GM23338 (cell line): ENCODE measurements around the gene FGFR3. TPM values are rescaled to one million over a fixed set of nuclear protein-coding genes. Genes with fewer than 3 reads are reported as not detected.
A peak's percentile ranks its signal among the peaks of the same experiment; 100 is the strongest.

Experiments
- ATAC-seq: fragments of 200-7000 bp; cut with Tn5 transposase; 3 replicates; pipeline ENCODE4 v1.9.1; 2020
- DNase-seq: peaks from one replicate; pipeline ENCODE4 v3.0.0-alpha.2; 2015; ENCODE audit warnings: low spot score
- H2AFZ ChIP-seq: fragments of 200-600 bp; sonication (generic); 2 replicates; pipeline ENCODE4 v1.8.0; 2016; ENCODE audit warnings: antibody characterized with exemption, mild to moderate bottlenecking, moderate library complexity
- H3F3A ChIP-seq: fragments of 200-600 bp; sonication (generic); replicated peaks from 2 replicates; pipeline ENCODE4 v1.8.0; 2017; ENCODE audit warnings: antibody characterized with exemption, mixed run types, low read depth
- H3K27ac ChIP-seq: fragments of 200-600 bp; sonication (generic); 2 replicates; pipeline ENCODE4 v1.6.1; 2016; ENCODE audit warnings: low read depth
- H3K27me3 ChIP-seq: fragments of 200-600 bp; sonication (generic); 2 replicates; pipeline ENCODE4 v1.8.0; 2016; ENCODE audit warnings: mild to moderate bottlenecking, mixed run types, moderate library complexity; ENCODE audit not compliant: insufficient read depth
- H3K36me3 ChIP-seq: fragments of 200-600 bp; sonication (generic); 2 replicates; pipeline ENCODE4 v1.8.0; 2016; ENCODE audit warnings: mild to moderate bottlenecking; ENCODE audit not compliant: insufficient read depth
- H3K4me1 ChIP-seq: fragments of 200-600 bp; sonication (generic); 2 replicates; pipeline ENCODE4 v1.8.0; 2016; ENCODE audit warnings: mild to moderate bottlenecking, moderate library complexity; ENCODE audit not compliant: insufficient read depth
- H3K4me2 ChIP-seq: fragments of 200-600 bp; sonication (generic); 2 replicates; pipeline ENCODE4 v1.7.1; 2017; ENCODE audit warnings: mixed run types
- H3K4me3 ChIP-seq: fragments of 200-600 bp; sonication (generic); 2 replicates; pipeline ENCODE4 v1.6.1; 2016; ENCODE audit warnings: mixed run types
- H3K79me2 ChIP-seq: fragments of 200-600 bp; sonication (generic); replicated peaks from 2 replicates; pipeline ENCODE4 v1.8.0; 2017; ENCODE audit warnings: mild to moderate bottlenecking; ENCODE audit not compliant: insufficient read depth
- H3K9me2 ChIP-seq: fragments of 200-600 bp; sonication (generic); 2 replicates; pipeline ENCODE4 v1.8.0; 2017; ENCODE audit not compliant: insufficient read depth
- H4K20me1 ChIP-seq: fragments of 200-600 bp; sonication (generic); replicated peaks from 2 replicates; pipeline ENCODE4 v1.8.0; 2017; ENCODE audit warnings: mild to moderate bottlenecking; ENCODE audit not compliant: insufficient read depth
- H3K27ac Mint-ChIP-seq: 2 replicates; pipeline ENCODE4 v1.8.0; 2020; ENCODE audit warnings: inconsistent platforms, mild to moderate bottlenecking, moderate library complexity, mixed read lengths
- H3K27me3 Mint-ChIP-seq: 3 replicates; pipeline ENCODE4 v1.8.0; 2022; ENCODE audit warnings: low read depth, mild to moderate bottlenecking, moderate library complexity, mixed read lengths, inconsistent platforms; ENCODE audit not compliant: insufficient read depth, poor library complexity
- H3K36me3 Mint-ChIP-seq: 3 replicates; pipeline ENCODE4 v1.8.0; 2021; ENCODE audit warnings: low read depth, mild to moderate bottlenecking, inconsistent platforms, moderate library complexity, mixed read lengths
- H3K4me1 Mint-ChIP-seq: 3 replicates; pipeline ENCODE4 v1.8.0; 2020; ENCODE audit warnings: mild to moderate bottlenecking, inconsistent platforms, mixed read lengths
- H3K4me3 Mint-ChIP-seq: 3 replicates; pipeline ENCODE4 v1.8.0; 2021; ENCODE audit warnings: moderate library complexity, mild to moderate bottlenecking, inconsistent platforms, mixed read lengths
- H3K9me3 Mint-ChIP-seq: 3 replicates; pipeline ENCODE4 v1.8.0; 2020; ENCODE audit warnings: moderate library complexity, mild to moderate bottlenecking, inconsistent platforms, mixed read lengths
- CREB1 ChIP-seq: fragments of 250-450 bp; sonication (Bioruptor Pico); IDR thresholded peaks from 2 replicates; pipeline ENCODE4 v1.5.0; 2020; ENCODE audit warnings: low read depth, mild to moderate bottlenecking, moderate library complexity
- ETS1 ChIP-seq: IDR thresholded peaks from 2 replicates; pipeline ENCODE4 v1.6.1; 2016; ENCODE audit warnings: antibody characterized with exemption
- EZH2 ChIP-seq: fragments of 200-600 bp; sonication (generic); IDR thresholded peaks from one replicate; pipeline ENCODE4 v1.8.0; 2017; ENCODE audit warnings: antibody characterized with exemption, mild to moderate bottlenecking, low read depth; ENCODE audit not compliant: unreplicated experiment
- NANOG ChIP-seq: IDR thresholded peaks from 2 replicates; pipeline ENCODE4 v1.6.1; 2016; ENCODE audit warnings: antibody characterized with exemption, borderline replicate concordance
- STAT1 ChIP-seq: IDR thresholded peaks from one replicate; pipeline ENCODE4 v1.6.1; 2016; ENCODE audit warnings: antibody characterized with exemption; ENCODE audit not compliant: unreplicated experiment
- ZNF114 ChIP-seq: fragments of 250-450 bp; sonication (Bioruptor Pico); IDR thresholded peaks from 2 replicates; pipeline ENCODE4 v1.5.0; 2020; ENCODE audit warnings: mild to moderate bottlenecking, moderate library complexity
- ZNF331 ChIP-seq: fragments of 250-450 bp; sonication (Bioruptor Pico); IDR thresholded peaks from 2 replicates; pipeline ENCODE4 v1.5.0; 2020; ENCODE audit warnings: low read depth, mild to moderate bottlenecking, moderate library complexity
- polyA plus RNA-seq: library from polyadenylated mRNA; unstranded; fragments of >200 nt; fragmentation: Nextera tagmentation; extraction: Ambion mirVana; gene quantifications from 2 replicates; pipeline ENCODE4 v1.2.1, GENCODE V29; 2016
- total RNA-seq: library from RNA; depleted of rRNA; stranded (reverse); fragments of >200 nt; shearing (Covaris generic); gene quantifications from 2 replicates; pipeline ENCODE4 v1.2.3, GENCODE V29; 2014
- TF ChIP-seq, protein P1 (sequence below): IDR thresholded peaks from one replicate; pipeline ENCODE4 v1.6.1; 2018; ENCODE audit warnings: antibody characterized with exemption; ENCODE audit not compliant: unreplicated experiment

FGFR3 gene
- total and polyA plus RNA-seq, 2 experiments from 2014 or later = 3.6 to 17.4 TPM

DNA sequence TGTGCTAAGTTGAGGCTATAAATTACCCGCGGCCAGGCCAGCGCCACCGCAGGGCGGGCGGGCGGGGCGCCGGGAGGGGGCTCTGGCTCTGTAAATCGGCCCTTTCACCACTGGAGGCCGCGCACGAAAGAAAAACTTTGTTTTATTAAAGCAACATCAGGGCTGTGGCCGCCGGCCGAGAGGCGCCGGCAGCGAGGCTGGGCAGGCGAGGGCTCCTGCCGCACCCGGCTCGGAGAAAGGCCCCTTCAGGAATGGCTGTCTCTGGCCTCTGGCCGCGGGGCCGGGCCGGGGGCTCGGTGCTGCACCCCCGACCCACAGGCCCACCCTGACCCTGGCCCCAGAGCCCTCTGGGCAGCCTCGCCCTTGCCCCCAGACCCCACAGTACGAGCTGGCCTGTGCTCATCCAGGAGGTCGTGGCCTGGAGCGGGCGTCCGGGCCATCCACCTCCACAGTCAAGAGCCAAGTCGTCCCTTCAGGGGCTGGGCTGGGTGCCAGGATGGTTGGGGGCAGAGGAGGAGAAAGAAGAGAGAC, 29.5 kb upstream of the FGFR3 start:
- Mint-ChIP-seq H3K9me3 (no peaks in the 10 kb centered on the region; the same call in 2 of the 3 replicates), H3K27ac (no peak overlapping the region), H3K4me3 (no peak overlapping the region), H3K27me3 (peaks cover 19% of the 10 kb centered on the region), H3K36me3 (no peaks in the 10 kb centered on the region), H3K4me1 (peaks cover 10% of the 10 kb centered on the region)
- Histone ChIP-seq H3K9me2 (no peaks in the 10 kb centered on the region), H3K4me3 (no peak overlapping the region), H3K36me3 (no peaks in the 10 kb centered on the region), H3K27ac (no peak overlapping the region), H2AFZ (no peak overlapping the region), H3K4me2 (no peak overlapping the region), H3K27me3 (no peaks in the 10 kb centered on the region), H3F3A (no peaks in the 10 kb centered on the region), H4K20me1 (no peaks in the 10 kb centered on the region), H3K4me1 (peaks cover 23% of the 10 kb centered on the region), H3K79me2 (no peaks in the 10 kb centered on the region)
- DNase-seq (no peak), ATAC-seq (peak; percentile 1)
- TF ChIP-seq STAT1 = no peak
- TF ChIP-seq CREB1 (CRISPR knock-in tag) = no peak
- no peak for TF ChIP-seq ZNF331 (CRISPR knock-in tag)
- TF ChIP-seq EZH2 = no peak

DNA sequence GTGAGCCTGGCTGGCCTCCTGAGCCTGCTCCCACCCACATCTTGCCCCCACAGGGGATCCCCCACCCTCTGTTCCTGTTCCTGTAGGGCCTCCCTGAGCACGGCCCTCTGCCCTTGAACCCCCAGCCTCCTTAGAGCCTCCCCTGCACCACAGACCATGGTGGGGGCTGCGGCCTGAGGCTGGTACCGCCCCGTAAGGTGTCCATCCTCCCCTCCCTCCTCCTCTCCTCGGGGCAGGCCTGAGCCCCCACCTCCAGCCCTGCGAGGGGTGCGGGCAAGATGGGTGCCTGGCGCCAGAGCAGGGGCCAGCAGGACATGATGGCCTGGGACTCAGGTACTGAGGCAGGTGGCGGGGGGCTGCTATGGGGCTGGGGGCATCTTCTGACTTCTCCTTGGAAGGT, 28.4 kb upstream of the FGFR3 start:
- TF ChIP-seq ZNF114 (CRISPR knock-in tag) (no peak), CREB1 (CRISPR knock-in tag) (no peak), NANOG (no peak), ETS1 (no peak)
- TF ChIP-seq, protein P1, sequence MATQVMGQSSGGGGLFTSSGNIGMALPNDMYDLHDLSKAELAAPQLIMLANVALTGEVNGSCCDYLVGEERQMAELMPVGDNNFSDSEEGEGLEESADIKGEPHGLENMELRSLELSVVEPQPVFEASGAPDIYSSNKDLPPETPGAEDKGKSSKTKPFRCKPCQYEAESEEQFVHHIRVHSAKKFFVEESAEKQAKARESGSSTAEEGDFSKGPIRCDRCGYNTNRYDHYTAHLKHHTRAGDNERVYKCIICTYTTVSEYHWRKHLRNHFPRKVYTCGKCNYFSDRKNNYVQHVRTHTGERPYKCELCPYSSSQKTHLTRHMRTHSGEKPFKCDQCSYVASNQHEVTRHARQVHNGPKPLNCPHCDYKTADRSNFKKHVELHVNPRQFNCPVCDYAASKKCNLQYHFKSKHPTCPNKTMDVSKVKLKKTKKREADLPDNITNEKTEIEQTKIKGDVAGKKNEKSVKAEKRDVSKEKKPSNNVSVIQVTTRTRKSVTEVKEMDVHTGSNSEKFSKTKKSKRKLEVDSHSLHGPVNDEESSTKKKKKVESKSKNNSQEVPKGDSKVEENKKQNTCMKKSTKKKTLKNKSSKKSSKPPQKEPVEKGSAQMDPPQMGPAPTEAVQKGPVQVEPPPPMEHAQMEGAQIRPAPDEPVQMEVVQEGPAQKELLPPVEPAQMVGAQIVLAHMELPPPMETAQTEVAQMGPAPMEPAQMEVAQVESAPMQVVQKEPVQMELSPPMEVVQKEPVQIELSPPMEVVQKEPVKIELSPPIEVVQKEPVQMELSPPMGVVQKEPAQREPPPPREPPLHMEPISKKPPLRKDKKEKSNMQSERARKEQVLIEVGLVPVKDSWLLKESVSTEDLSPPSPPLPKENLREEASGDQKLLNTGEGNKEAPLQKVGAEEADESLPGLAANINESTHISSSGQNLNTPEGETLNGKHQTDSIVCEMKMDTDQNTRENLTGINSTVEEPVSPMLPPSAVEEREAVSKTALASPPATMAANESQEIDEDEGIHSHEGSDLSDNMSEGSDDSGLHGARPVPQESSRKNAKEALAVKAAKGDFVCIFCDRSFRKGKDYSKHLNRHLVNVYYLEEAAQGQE = no peak

More for the DNA sequence above, 28.4 kb upstream of the FGFR3 start:
- H3K27ac Mint-ChIP-seq = no peak overlapping the region
- H4K20me1 ChIP-seq = no peaks in the 10 kb centered on the region
- peaks cover 26% of the 10 kb centered on the region for H3K4me1 ChIP-seq
- H3K27ac ChIP-seq = no peak overlapping the region
- DNase-seq (no peak), ATAC-seq (no peak)
- H3K27me3 ChIP-seq = no peaks in the 10 kb centered on the region
- peaks cover 12% of the 10 kb centered on the region for H3K4me1 Mint-ChIP-seq
- no peaks in the 10 kb centered on the region for H3K79me2 ChIP-seq
- H3K4me3 Mint-ChIP-seq = no peak overlapping the region
- no peaks in the 10 kb centered on the region; the same call in 2 of the 3 replicates for H3K9me3 Mint-ChIP-seq
- H3K36me3 Mint-ChIP-seq = no peaks in the 10 kb centered on the region
- no peak overlapping the region for H3K4me2 ChIP-seq
- H3K36me3 ChIP-seq = no peaks in the 10 kb centered on the region
- H3F3A ChIP-seq = no peaks in the 10 kb centered on the region
- no peak overlapping the region for H2AFZ ChIP-seq
- H3K9me2 ChIP-seq = no peaks in the 10 kb centered on the region
- no peak overlapping the region for H3K4me3 ChIP-seq
- H3K27me3 Mint-ChIP-seq = peaks cover 24% of the 10 kb centered on the region
